NCI-H460 (cell line): ENCODE data around the gene ST7. TPM values are rescaled to one million over a fixed set of nuclear protein-coding genes. Genes with fewer than 3 reads are reported as not detected.

Experiments
- DNase-seq: peaks from one replicate; pipeline ENCODE4 v3.0.0-alpha.2; 2016; ENCODE audit warnings: low read depth; ENCODE audit errors: extremely low read depth
- total RNA-seq: library from RNA; depleted of rRNA; stranded (reverse); fragments of >200 nt; shearing (Covaris generic); gene quantifications from 2 replicates; pipeline ENCODE4 v1.2.3, GENCODE V29; 2014

The ST7 gene
- total RNA-seq, 1 experiment from 2014 or later, result 30.7 TPM

- no peak for DNase-seq
These were observed 222.9 kb downstream of the ST7 start for GRCh38 chr7:117176206-117176605.

GRCh38 chr7:117178600-117178999 is 225.3 kb downstream of the ST7 start:
- no peak for DNase-seq

- DNase-seq, result no peak
These were observed 226.4 kb downstream of the ST7 start for GRCh38 chr7:117179701-117180100.

GRCh38 chr7:117183729-117184128 is 230.4 kb downstream of the ST7 start:
- no peak for DNase-seq

GRCh38 chr7:117184367-117184766 is 231.1 kb downstream of the ST7 start:
- DNase-seq, result no peak

GRCh38 chr7:117185124-117185523 is 231.8 kb downstream of the ST7 start:
- DNase-seq, result no peak

- DNase-seq, result no peak
These were observed 233.1 kb downstream of the ST7 start for GRCh38 chr7:117186218-117187010.

GRCh38 chr7:117188376-117188775 is 235.1 kb downstream of the ST7 start:
- no peak for DNase-seq

- no peak for DNase-seq
These were observed 235.8 kb downstream of the ST7 start for GRCh38 chr7:117188949-117189592.

GRCh38 chr7:117190104-117190503 is 236.8 kb downstream of the ST7 start:
- no peak for DNase-seq

- DNase-seq, result no peak
These were observed 237.6 kb downstream of the ST7 start for GRCh38 chr7:117190746-117191435.

GRCh38 chr7:117192108-117192507 is 238.8 kb downstream of the ST7 start:
- no peak for DNase-seq

- no peak for DNase-seq
These were observed 240.3 kb downstream of the ST7 start for GRCh38 chr7:117193564-117193963.

- DNase-seq, result no peak
These were observed 241.1 kb downstream of the ST7 start for GRCh38 chr7:117194445-117194844.

- DNase-seq, result no peak
These were observed 242.2 kb downstream of the ST7 start for GRCh38 chr7:117195361-117196029.

- DNase-seq, result no peak
These were observed 246.8 kb downstream of the ST7 start for GRCh38 chr7:117200132-117200531.

- DNase-seq, result no peak
These were observed 247.6 kb downstream of the ST7 start for GRCh38 chr7:117200786-117201458.

GRCh38 chr7:117202511-117202910 is 249.2 kb downstream of the ST7 start:
- no peak for DNase-seq

- no peak for DNase-seq
These were observed 249.9 kb downstream of the ST7 start for GRCh38 chr7:117203205-117203604.

- no peak for DNase-seq
These were observed 252.6 kb downstream of the ST7 start for GRCh38 chr7:117205873-117206272.

GRCh38 chr7:117208257-117208656 is 255.0 kb downstream of the ST7 start:
- no peak for DNase-seq
